NK-92 treated with Interleukin-12 subunit alpha and Interleukin-12 subunit beta, amount 100 ng/mL, for 24 hours (cell line): ENCODE data around the gene ZAP70.
A peak's percentile ranks its signal among the peaks of the same experiment; 100 is the strongest.
"Not testable (repeated sequence)": the region's sequence is repeated elsewhere in the genome, so short reads cannot be mapped to it uniquely, and the experiment has no call there.

Experiments
- DNase-seq: peaks from one replicate; lab custom pipeline; 2025; lab: John Stamatoyannopoulos, UW

ZAP70 gene

DNA sequence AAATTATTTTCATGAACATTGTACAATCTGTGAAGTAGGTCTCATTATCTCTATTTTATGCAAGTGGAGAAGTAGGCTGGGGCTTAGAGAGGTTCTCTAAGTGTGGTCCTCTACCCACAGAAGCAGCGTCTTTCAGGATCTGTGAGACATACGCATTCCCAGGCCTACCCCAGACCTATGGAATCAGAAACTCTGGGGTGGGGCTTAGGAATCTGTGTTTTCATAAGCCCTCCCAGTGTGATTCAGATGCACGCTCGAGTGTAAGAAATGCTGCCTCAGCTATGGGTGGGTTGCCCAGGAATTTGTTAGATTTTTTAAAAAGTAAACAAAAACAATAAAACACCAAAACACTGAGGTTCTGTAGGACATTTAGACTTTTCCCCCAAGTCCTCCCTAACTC, 14.8 kb upstream of the ZAP70 start:
- no peak for DNase-seq

DNA sequence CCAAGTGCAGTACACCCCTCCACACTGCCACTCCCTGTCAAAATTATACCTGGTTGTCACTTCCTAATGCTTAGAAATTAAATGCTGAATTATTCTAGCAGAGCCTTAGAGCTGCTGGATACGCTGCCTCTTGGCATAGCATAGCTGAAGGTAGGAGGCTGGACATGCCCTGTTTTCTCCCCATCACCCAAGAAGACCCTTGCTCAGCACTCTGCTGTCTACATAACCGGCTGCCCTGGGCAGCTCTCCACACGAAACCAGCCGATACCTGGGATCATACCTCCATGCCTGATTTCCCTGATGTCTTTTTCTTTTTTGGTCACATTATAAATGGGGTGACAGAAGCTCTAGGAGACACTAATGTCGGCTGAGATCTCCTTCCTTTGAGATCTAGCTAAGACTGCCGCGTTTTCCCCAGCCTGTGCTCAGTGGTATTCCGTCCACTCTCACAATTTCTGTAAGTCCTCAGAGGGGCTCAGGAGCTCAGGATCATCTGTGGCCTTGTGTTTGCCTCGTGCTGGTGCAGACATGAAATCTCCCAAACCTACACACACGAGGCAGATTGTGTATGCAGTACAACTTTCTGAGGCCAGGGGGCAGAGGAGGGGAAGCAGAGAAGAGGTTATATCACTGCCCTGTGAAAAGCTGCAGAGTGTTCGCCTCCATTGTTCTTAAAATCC, 13.5 kb upstream of the ZAP70 start:
- DNase-seq = peak; percentile 29

DNA sequence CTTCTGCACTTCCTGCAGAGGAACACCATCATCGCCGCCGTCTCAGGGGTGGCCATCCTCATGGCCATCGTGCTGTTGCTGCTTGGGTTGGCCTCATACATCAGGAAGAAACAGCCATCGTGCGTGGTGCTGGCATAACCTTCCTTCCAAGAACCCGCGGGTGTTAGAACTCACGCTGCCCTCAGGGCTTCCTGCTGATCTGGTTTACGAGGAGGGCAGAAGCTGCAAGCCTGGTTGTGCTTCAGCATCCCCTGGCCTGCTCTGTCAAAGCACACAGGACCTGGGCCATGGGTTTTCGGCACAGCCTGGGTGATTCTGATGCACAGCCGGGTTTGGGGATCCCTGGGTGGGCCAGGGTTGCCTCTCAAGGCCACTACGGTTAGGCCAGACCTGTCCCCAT, 12.2 kb upstream of the ZAP70 start:
- DNase-seq = no peak

DNA sequence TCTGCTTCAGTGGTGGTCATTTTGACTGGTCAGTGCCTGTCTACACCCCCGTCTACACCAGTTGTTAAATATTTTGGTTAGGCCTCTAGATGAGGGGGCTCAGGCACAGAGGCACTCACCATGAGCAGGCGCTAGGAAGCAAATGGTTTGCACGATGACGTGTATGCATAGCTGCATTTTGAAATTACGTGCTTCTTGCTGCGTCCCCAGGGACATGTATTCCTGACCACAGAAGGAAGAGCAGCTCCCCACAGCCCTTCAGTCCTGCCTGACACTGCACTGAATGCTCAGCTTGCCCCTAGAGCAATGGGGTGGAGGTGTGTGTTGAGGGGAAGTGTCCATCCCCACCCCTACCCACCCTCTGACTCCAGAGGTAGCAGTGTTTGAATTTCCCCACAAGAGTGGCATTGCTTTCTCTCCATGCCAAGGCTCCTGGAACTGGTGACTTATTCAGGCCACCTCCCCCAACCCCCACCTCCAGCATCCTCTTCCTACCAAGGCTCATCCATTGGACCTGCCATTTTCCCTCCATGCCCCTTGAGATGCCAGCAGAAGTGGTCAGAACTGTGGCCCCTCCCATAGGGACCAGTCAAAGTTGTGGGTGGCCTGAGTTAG, 11.4 kb upstream of the ZAP70 start:
- no peak for DNase-seq

DNA sequence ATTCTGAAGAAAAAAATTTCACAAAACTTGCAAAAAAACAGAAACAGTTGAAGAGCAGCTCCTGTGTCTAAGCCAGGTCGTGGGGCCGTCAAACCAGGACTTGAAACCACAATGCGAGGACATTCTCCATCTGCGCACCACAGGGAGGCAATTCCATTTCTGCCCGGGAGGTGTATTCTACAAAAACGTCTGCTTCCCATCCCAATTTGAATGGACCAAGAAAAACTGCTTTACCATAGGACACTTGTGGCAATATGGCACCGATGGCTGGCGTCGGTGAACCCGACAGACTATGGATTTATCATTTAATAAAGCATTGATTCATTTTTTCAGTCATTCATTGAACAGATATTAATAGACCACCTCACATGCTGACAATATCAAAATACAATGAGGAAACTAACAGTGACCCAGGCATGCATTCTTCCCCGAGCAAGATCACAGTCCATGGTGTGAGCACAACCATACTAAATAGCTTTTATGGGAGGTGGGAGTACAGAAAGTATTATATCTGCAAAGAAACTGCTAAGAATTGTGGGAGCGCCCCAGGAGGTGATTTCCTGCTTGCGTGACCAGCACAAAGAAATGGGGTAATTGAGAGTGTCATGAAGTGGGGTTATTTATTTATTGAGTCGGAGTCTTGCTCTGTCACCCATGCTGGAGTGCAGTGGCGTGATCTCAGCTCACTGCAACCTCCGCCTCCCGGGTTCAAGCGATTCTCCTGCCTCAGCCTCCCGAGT, 10.5 kb upstream of the ZAP70 start:
- DNase-seq = no peak

DNA sequence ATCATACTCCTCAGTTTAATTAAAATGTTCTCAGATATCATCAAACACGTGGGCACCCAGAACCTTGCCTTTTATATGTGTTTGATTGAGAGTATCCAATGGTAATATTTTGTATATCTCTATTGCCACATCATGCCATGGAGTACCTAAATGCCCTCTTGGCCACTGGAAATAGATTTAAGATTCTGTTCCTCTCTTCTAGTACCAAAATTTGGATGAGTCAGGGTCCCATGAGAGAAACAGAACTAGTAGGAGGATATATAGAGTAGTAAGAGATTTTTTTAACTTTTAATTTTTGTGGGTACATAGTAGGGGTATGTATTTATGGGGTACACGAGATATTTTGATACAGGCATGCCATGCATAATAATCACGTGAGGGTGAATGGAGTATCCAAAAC, 9.6 kb upstream of the ZAP70 start:
- DNase-seq = no peak

DNA sequence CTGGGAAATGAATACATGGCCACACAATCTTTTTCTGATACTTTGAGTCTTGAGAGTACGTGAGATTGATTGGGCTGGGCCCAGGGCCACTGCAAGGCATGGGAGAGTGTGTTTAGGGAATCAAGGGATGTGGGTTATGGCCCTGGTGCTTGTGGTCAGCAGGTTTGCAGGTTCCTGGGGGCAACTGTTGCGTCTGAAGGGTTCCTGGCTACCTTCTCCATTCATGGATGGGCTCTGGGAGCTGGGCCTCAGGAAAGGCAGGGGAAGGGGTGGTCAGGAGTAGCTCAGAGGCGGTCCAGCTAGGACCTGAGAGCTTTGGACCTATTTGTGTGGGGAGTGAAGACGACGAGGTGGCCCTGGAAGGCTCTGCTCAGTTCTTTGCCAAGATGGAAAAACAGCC, 8.4 kb upstream of the ZAP70 start:
- DNase-seq = no peak

DNA sequence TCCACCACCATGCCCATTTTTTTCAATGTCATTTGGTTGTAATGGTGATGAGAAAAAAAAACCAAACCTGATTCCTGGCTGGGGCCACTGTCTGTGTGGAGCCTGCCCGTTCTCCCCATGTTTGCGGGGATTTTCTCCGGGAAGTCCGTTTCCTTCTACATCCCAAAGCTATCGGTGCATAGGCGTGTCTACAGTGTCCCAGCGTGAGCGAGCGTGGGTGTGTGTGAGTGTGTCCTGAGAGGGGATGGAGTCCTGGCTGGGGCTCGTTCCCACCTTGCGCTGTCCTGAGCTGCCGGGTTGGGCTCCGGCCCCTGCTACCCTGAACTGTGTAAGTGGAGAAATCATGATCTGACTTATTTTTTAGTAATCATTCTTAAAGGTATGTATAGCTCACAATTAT, 7.3 kb upstream of the ZAP70 start:
- DNase-seq = no peak

DNA sequence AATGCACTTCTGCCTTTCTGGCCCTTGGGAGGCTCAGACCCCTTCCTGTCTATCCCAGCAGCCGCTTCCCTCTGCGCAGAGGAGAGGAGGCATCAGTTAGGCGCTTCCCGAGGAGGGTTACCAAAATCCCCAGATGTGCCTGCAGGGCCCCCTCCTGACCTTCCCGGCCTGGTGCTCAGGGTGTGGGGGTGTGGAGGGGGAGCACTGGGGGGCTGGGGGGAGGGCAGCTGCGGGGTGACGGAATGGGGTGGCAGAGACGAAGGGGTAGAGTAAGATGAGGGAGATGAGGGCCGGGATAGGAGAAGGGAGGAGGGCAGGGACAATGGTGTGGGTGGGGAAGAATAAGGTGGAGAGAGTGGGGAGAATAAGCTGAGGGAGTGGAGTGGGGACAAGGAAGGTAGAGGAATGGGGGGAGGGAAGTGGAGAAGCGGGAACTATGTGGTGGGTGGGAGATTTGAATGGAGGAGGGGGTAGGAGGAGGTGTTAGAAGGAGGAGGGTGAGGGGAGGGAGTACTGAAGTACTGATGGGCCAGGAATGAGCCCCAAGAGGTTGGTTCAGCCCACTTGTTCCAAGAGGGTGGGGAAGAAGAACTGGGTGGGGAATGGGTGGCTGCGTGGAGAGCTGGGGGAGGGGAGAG, 6.5 kb upstream of the ZAP70 start:
- DNase-seq = no peak

DNA sequence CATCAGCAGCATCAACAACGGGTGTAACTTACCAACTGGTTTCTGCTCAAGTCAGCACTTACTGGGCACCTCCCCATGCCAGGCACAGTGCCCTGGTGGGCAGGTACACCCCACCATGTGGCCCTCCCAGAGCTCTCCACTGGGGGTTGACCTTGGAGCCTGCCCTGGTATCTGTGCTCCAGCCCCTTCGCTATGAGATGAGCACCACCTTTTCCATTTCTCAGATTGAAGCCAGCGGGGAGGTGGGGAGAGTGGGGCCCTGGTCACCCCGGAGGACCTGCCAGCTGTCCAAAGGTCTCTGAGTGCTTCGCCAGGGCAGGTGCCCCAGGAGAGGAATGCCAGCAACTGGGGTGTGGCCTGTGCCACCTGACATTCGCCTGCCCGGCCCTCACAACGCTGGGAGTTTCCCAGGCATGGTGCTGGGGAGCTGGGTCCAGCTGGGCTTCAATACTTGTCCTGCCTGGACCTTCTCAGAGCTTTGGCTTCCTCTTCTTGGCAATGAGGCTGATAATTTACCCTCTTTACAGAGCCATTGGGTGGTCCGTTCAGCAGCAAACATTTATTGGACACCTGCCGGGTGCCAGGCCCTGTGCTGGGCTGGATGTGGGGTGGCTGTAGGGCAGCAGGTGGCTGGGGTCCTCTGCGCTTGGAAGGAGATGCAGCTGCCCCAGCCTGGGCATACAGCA, 5.9 kb upstream of the ZAP70 start:
- no peak for DNase-seq

DNA sequence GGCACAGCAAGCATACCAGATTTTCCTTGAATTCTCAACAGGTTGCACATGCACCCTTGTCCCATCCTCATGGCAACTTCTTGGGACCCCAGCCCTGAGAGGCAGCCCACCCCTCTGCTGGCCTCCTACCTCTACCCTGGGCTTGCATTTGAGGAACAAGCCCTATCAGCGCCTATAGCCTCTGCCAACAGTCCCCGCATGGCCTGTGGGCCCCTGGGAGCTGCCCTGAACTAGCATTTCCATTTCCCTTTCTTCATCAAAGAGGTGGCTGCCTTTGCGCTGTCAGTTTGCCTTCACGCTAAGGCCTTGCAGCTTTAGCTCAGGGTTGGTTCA, 5.4 kb upstream of the ZAP70 start:
- DNase-seq = no peak

DNA sequence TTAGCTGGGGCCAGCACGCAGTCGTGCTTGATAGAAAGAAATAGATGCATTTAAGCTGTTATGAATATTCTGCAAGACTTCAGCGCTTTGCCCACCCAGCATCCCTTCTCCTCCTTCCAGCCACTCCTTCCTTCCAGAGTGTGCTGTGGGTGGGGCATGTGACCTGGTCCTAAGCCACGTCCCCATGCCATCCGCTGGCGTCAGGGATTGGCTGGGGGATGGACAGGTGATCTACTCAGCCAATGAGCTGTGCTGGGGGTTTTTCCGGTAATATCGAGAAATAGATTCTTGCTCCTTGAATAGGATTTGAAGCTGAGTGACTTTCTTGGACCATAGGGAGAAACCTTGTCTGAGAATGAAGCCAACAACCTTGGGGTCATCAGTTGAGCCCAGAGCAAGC, 4.8 kb upstream of the ZAP70 start:
- no peak for DNase-seq

DNA sequence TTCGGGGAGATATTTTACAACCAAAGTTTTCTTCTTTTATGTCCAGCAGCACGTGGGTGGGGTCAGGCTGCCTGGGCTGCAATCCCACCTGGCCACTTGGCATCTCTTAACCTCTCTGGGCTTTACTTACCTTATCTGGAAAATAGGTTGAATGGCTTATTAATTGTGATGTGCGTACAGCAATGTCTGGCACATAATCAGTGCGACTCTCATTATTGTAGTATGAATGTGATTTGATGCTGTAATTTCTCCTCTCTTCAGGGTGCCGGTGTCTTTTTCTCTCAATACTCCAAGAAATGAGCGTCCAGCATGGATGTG, 2.0 kb upstream of the ZAP70 start:
- no peak for DNase-seq

DNA sequence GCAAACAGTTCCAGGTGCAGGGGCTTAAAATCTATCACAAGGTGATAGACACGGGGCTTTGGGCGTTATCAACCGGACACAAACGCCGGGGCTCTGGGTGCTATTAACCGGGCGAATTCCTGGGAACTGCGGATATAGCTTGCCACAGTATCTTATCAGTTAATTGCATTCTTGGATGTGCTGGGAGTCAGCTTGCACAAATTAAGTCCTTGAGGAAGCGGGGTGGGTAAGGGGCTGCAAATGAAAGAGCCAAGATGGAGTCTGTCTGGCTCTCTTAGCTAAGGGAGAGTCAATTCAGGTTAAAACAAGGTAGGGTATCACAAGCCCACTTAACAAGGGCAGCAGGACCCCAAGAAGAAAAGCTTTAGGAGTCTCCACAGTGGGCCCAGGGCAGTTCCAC, 1.2 kb upstream of the ZAP70 start:
- not testable (repeated sequence) for DNase-seq

DNA sequence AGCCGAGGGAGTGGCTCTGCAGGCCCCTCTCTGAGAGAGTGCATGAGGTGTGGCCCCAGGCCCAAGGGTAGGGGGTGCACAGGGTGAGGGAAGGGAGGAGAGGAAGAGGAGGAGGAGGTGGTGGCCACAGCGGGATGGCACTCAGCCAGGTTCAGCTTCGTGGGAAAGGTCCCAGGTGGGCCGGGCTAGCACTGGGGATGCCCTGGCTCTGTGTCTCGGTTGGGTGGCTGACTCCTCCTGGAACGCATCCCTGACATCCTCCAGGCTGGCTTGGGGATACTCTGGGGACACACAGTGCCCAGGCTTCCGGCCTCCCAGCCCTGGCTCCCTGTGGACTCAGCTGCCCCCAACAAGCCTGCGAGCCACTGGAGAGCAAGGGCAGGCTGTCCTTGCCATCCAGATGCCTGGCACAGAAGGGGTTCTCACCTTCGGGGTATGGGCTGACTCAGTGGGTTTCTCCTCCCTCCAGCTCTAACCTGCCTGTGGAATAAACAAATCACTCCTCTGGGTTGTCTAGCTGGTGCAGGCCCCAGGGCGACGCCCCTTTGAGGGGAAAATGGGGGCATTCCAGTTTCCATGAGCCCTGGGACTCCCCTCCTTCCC, 582 bp upstream of the ZAP70 start:
- peak; percentile 56 for DNase-seq

DNA sequence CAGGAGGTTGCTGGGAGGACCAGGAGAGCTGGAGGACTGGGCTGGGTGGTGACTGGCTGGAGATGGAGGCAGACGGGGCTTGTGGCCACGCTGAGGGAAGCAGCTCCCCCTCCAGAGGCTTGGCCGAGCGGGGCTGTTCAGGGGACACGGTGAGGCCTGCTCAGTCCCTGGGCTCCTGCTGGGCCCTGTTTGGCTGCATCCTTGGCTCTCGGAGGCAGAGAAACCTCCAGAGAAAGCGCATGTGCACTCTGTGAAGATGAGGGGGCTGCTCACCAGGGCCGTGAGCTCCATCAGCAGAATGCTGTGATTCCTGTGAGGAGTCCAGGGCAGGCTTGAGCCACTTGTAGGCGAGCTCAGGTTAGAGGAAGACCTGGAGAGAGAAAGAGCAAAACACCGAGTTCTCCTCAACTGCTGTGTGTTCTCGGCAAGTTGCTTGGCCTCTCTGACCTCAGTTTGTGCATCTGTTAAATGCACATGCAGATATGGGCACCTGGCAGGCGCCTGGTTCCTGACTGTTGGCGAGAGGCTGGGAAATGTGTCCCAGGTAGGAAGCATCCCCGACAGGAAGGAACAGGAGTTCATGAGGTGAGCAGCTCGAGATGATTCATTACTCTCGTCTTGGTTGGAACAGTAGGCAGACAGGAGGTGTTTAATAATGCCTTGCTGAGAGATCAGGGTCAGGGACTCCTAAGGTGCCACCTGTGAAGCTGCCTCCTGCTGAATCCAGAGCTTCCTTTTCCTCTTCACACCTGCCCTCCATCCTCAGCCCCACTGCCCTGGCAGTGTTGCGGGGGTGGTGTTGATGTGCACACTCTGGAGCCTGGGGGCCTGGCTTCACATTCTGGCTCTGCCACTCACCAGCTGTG, 941 bp downstream of the ZAP70 start:
- DNase-seq = no peak

DNA sequence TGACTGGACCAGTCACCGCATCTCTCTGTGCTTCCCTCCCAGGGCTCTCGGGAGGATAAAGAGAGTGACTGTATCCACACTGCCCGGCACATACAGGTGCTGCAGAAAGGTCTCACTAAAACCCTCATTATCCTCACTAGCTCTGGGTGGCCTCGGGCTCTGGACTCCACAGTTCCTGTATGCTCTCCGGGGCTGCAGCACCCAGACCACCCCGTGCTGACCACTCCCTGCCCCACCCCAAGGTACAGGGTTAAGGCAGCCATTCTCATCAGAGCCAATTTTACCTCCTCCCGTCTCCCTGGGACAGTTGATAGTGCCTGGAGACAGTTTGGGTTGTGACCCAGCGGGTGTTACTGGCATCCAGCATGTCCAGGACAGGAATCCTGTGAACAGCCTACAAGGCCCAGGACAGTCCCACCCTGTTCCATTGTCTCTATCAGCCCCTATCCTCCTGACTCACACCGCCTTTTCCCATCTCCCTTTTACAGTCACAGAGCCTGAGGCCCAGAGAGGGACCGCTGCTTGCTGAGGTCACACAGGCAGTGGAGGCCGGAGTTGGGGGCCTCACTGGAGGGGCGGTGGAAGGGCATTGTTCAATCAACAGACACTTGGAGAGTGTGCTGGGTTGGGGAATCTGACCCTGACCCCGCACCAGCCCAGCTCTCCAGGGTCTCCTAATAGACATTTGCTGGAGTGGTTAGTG, 1.7 kb downstream of the ZAP70 start:
- DNase-seq = no peak

DNA sequence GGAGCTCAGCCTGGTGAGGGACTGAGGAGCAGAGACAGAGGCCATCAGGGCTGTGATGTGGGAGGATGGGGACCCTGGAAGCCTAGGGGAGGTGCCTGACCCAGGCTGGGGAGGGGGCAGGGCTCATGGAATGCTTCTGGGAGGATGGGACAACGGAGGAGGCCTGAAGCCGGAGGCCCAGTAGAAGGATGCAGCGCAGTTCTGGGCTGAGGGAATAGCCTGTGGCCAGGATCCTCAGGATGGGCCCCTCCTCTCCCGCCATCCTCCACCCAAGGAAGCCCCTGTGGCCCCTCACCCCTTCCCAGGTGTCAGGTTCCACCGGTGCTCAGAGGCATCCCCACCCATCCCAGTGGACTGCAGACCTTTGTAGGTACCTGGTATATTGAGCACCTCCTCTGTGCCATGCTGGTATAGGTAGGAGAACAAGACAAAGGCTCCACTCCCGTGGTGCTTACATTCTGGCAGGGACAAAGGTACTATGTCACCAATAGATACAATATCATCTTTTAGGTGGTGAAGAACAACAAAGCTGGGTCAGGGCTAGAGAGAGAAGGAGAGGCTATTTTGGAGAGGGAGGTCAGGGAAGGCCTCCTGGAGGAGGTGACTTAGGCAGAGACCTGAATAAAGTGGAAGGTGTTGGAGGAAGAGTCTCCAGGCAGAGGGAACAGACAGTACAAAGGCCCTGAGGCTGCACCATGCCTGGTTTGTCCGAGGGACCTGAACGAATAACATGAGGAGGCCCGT, 2.7 kb downstream of the ZAP70 start:
- DNase-seq = no peak

DNA sequence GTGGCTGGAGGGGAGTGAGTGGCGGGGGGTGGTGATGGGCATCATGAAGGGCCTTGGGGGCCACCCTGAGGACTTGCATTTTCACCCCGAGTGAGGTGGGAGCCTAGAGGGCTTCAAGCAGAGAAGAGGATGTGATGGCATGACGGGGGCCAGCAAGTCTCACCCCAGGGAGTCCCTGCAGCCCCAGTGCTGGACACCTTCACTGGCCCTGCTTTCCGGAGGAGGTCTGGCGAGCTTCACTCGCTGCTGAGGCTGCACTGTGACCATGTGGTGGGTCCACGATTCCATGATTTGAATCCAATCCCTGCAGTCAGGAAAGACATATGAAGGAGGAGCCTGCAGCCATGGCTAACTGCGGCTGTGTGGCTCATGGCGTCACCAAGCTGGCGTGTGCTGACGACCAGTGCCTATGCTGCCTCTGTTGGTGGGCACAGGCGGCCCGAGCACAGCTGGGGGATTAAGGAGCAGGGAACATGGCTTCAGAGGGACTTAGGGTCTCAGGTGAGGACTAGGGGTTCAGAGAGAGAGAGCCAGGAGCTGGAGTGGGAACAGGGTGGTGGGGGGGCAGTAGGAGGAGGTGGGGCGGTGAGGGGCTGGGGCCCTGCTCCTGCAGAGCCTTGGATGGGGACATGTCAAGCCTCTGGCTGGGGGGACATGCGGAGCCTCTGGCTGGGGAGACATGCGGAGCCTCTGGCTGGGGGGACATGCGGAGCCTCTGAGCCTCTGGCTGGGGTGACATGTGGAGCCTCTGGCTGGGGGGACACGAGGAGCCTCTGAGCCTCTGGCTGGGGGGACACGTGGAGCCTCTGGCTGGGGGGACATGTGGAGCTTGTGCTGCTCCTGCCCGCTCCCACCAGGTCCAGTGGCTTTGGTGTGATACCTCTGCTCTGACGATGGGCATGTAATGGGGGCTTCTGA, 3.6 kb downstream of the ZAP70 start:
- DNase-seq = no peak
